Measurements from ENCODE around the gene HYAL2.

The HYAL2 gene

DNA sequence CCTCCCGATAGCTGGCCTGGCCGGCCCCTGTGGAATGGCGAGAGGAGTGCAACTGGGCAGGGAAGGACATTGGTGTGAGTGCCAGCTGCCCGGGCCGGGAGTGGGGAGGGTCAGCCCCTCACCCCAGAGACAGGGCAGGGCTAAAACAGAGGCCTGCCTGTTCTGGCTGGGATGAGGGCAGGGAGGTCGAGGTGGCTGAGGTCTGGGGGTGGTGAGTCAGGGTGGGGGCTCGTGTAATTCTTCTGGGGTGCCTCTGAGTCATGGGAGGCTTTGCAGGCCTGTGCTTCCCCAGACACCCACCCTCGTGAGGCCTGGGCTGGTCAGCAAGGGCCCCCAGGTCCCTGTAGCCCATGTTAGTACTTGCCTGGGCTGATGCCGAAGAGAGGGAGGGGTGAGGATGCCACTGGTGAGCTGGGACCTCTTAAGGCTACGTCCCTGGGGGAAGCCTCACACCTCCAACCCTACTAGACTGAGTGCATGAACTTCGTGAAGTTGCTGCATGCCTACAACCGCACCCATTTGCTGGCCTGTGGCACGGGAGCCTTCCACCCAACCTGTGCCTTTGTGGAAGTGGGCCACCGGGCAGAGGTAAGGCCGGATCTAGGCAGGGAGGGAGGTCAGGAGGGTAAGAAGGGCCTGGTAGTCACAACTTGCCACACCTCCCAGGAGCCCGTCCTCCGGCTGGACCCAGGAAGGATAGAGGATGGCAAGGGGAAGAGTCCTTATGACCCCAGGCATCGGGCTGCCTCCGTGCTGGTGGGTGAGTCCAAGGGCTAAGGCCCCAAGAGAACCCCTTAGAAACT, 51.9 kb downstream of the HYAL2 start:
- no peak for DNase-seq (ENCODE audit: low read depth)

DNA sequence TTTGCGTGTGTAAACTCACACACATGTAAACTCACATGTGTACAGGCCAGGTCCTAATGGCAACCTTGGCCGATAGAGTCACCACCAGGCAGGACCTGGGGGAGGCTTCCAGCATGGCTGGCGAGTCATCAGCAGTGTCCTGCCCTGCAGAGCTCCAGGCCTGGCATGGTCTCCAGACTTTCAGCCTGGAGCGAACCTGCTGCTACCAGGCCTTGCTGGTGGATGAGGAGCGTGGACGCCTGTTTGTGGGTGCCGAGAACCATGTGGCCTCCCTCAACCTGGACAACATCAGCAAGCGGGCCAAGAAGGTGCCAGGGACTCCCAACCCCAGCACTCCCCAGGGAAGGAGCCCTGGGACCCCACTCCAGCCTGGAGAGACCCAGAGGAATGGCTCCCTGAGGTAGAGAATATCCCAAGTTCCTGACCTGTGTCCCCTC, 52.5 kb downstream of the HYAL2 start:
- no peak for DNase-seq (ENCODE audit: low read depth)

DNA sequence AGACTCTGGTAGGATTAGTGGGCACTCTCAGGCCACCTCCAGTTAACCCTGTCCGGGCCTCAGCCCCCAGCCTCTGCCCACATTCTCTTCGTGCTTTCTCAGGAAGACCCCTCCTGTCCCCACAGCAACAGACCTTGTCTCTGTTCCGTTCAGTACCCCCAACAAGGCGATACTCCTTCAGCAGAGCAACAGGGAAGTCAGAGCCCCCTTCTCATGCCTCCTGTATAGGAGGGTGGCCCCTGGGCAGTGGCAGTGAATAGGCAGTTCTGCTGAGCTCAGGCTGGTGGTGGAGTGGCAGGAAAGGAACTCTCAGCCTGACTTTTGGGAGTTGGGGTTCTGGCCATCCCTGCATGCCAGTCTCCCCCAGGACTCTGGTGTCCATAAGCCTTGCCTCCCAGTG, 53.1 kb downstream of the HYAL2 start:
- no peak for DNase-seq (ENCODE audit: low read depth)

DNA sequence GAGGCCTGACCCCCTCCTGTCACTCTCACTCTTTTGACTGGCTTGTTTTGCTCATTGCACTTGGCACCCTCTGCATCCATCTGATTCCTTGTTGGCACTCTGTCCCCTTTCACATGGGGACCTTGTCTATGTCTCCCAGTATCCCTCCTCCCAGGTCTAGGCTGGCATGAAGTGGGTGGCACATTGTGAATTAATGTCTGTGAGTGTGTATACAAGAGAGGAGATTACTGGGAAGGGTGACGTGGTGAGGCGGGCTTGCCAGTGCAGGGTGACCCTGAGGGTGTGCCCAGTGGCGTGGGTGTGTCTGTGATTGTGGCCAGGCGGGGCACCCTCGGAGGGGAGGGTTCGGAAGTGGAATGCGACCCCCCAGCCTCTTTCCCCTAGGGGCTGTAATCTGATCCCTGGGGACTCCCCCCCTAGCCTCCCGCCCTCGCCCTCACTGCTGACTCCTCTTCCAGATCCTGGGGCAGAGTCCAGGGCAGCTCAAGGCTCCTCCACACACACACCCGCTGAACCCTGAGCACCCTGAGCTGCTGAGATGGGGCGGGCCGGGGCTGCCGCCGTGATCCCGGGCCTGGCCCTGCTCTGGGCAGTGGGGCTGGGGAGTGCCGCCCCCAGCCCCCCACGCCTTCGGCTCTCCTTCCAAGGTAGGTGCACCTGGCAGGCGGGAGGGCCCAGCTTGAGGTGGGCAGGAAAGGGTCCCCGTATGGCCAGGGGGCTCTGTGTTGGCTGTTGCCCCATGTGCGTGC, 53.7 kb downstream of the HYAL2 start, which contains the start of gene SEMA3B:
Gene SEMA3B (plus strand): TSS at position 445 of the 749 bp plus-strand sequence. CDS start 94 bp downstream, at position 539.
- DNase-seq (ENCODE audit: low read depth) = no peak

DNA sequence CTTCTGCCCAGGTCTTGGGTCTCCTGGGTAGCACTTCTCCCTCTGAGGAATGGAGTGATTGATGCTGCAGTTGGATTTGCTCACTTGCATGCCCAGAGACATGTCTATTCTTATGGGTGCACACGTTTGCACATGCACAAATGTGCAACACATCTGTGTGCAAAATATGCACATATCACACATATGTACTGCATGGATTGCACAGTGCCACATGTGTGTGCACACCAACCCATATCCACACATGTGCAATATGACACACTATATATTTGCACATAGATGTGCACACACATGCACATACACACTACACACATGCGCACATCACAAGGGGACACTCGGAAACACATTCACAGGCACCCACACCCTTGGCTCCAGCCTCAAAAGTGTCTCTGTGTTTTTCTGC, 54.3 kb downstream of the HYAL2 start:
- no peak for DNase-seq (ENCODE audit: low read depth)
